CD4-positive, alpha-beta T cell treated with Interleukin-12 subunit alpha and Interleukin-12 subunit beta, for 1 hour (primary cell): ENCODE measurements around the gene GDPD4.
A peak's percentile ranks its signal among the peaks of the same experiment; 100 is the strongest.

Source experiments
- DNase-seq: peaks from one replicate; pipeline ENCODE4 v3.0.0-alpha.2; 2020

Gene GDPD4

DNA sequence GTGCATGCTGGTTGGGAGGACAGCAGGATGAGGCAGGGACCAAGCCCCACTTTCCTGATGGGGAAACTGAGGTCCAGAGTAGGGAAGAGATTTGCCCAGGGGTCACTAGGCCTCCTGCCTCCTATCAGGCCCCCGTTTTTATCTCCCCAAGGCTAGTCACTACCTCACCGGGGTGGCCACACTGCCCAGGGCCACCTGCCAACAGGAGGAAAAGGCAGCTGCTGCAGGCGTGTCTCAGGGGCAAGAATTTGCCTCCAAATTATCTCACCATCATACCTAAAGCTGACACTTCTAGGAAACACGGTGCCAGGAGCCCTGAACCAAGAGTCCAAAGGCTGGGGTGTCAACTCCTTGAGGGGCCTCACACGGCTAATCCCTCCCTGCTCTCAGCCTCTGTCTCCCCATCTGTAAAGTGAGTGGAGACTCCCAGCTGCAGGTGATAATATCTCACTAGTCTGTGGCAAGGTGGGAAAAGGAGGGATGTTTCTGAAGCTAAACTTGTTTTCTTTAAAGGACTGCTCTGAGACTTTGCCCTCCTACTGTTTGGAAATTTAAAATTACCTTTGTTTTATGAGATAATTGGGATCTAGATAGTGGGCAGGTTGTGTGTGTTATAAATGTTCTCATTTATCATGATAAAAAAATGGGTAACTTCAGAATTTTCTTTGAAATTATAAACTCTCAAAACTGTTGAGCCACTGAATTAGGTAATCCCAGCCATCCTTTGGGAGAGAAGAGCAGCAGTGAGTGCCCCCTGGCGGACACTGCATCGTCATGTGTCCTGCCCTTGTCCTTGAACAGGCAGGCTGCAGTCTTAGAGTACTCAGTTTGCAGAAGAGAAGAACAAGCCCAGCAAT lies 113.5 kb downstream of the GDPD4 start:
- DNase-seq = peak; percentile 66

DNA sequence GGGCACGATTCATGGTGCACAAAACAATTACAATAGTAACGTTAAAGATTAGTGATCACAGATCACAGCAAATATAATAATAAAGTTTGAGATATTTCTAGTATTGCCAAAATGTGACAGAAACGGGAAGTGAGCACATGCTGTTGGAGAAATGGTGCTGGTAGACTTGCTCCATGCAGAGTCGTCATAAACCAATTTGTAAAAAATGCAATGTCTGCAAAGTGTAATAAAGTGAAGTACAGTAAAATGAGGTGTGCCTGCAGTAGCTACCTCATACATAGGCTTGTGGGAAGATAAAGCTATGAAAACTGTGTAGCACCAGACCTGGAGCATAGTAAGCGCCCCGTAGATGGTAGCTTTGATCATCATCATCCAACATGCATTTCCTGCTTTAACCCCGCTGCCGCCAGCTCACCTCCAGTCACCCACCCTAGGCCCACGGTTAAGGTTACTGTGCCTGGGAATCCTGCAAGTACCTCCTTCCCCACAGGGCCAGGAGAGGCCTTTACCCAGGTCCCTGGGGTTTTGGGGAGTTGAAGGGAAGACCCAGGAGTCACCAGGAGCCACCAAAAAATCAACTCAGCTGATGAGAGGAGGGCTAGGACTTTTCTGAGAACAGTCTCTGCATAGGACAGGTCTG lies 114.3 kb downstream of the GDPD4 start:
- no peak for DNase-seq

DNA sequence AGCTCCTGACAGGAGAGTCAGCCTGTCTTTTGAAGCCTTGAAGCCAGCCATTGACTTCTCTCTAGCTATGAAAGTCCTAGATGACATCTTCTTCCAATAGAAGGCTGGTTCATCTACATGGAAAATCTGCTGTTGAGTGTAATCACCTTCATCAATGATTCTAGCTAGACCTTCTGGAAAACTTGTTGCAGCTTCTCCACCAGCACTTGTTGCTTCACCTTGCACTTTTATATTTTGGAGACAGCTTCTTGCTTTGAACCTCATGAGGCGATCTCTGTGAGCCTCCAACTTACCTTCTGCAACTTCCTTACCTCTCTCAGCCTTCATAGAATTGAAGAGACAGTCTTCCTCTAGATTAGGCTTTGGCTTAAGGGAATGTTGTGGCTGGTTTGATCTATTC lies 115.2 kb downstream of the GDPD4 start:
- no peak for DNase-seq

DNA sequence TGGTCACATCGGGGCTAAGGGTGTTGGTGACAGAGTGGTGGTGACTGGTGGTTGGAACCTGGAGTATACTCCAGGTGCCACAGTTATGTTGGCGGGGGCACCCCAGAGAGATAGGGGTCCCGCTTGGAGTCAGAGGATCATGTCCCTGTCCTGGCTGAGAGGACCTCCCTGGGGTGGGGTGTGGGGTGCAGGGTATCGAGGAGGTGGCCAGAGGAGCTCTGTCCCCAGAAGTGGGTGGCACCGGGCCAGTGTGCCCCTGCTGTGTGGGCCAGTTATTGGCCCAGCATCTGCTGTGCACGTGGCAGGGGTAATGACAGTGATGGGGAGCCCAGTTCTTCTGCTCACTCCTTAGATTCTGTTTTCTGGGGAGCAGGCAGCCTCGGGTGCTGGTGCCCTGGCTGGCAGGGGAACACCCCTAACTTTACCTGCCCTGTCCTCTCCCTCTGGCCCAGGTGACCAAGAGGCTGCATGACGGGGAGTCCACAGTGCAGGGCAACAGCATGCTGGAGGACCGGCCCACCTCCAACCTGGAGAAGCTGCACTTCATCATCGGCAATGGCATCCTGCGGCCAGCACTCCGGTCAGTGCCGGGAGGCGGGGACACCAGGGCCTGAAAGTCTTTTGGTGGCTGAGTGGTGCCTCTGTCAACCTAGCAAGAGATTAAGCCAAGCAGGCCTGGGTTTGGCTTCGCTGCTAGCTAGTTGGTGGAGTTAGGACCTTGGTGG lies 117.2 kb downstream of the GDPD4 start:
- no peak for DNase-seq

DNA sequence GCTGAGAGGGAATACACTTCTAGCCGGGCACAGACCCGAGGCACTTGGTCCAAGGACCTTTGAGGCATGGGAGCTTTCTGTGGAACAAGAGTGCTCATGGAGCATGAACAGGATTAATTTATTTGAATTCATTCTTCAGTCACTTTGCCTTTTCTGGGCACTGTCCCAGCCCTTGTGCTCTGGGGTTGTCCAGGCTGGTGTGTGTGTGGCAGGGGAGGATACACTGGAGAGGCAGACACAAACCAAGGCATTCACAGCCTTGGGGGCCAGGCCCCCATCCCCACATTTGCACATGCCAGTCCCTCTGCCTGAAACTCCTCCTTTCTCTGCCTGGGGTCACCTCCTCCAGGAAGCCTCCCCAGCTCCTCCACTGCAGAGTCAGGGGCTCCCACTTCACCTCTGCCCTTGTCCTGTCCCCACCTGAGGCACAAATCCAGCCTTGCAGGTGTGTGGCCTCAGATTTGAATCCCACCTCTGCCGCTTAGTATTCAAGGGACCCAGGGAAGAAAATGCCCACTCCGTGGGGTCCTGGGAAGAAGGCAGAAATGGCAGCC lies 118.0 kb downstream of the GDPD4 start:
- DNase-seq = no peak

DNA sequence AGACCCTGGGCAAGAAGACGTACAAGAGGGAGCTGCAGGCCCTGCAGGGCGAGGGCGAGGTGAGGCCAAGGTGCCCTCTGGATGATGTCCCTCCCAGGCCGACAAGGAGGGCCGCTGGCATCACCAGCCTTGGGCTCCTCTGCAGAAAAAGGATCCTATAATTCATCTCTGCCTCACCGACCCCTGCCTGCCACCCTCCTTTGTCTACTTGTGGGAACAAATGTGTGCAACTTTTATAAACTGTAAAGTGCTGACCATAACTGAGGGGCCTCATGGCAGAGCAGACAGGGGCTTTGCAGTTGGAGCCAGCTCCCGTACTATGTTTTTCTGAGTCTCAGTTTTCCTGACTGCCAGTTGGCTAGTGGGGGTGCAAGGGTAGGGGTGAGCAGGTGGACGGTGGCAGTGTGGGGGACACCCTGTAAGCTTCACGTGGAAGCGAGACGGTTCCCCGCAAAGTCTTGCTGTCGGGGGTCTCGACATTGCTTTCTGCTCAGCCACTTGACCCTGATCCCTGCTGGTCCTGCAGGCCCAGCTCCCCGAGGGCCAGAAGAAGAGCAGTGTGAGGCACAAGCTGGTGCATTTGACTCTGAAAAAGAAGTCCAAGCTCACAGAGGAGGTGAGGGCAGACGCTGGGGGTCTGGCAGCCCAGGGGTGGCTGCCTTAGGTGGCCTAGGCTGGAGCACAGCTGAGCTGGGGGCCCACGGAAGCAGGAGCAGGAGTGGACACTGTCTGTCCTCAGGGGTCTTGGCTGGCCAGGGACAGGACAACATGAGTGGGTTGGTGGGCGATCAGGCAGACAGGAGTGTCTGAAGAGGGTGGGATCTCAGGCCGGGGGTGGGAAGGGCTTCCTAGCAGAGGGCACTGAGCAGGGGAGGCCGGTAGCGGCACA lies 118.7 kb downstream of the GDPD4 start:
- DNase-seq = no peak

DNA sequence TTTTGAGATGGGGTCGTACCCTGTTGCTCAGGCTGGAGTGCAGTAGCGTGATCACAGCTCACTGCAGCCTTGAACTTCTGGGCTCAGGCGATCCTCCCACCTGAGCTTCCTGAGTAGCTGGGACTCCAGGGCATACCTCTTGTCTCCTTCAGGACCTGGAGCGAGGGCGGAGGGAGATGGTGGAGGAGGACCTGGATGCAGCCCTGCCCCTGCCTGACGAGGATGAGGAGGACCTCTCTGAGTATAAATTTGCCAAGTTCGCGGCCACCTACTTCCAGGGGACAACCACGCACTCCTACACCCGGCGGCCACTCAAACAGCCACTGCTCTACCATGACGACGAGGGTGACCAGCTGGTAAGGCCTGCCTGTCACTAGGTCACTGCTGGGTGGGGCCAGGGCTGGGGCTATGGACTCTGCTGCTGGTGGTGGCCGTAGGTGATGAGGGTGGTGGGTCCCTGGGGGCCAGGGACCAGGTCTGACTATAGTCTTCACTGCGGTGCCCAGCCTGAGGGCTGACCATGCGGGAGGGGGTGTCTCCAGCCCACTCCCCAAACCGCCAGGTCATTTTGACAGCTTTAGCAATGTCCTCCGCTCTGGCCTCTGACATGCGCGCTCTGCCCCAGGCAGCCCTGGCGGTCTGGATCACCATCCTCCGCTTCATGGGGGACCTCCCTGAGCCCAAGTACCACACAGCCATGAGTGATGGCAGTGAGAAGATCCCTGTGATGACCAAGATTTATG lies 119.5 kb downstream of the GDPD4 start:
- no peak for DNase-seq

DNA sequence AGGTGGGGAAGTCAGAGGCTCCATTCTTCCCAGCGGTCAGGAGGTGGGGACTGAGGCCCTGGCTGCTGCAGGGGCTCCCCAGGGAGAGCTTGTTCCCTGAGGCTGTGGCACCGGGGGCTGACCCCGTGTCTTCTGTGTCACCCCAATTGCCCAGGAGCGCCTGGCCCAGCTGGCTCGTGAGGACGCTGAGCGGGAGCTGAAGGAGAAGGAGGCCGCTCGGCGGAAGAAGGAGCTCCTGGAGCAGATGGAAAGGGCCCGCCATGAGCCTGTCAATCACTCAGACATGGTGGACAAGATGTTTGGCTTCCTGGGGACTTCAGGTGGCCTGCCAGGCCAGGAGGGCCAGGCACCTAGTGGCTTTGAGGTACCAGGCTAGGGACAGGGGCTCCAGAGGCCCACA lies 120.3 kb downstream of the GDPD4 start:
- DNase-seq = no peak

DNA sequence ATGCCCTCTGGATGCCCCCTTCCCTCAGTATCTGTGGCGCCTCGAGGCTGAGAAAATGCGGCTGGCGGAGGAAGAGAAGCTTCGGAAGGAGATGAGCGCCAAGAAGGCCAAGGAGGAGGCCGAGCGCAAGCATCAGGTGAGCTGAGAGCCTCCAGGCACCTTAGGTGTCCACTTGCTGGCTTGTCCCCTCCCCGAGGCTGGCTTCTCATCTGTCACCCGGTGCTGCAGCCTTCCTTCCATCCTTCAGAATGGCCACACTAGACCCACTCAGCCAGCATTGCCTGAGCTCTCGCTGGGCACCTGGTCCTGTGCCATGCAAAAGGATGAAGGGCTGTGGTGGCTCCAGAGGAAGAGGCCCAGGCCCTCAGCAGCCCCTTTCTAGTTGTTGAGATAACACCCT lies 121.1 kb downstream of the GDPD4 start:
- DNase-seq = no peak

DNA sequence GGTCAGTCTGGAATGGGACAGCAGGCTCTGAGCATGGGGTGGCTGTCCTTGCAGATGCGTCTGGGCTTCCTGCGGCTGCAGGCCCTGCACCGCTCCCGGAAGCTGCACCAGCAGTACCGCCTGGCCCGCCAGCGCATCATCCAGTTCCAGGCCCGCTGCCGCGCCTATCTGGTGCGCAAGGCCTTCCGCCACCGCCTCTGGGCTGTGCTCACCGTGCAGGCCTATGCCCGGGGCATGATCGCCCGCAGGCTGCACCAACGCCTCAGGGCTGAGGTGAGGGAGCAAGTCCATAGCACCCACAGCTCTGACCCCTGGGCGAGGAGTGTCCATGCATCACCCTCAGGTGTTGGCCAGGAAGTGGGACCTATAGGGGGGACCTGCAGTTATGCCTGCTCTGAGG lies 121.8 kb downstream of the GDPD4 start:
- DNase-seq = no peak

DNA sequence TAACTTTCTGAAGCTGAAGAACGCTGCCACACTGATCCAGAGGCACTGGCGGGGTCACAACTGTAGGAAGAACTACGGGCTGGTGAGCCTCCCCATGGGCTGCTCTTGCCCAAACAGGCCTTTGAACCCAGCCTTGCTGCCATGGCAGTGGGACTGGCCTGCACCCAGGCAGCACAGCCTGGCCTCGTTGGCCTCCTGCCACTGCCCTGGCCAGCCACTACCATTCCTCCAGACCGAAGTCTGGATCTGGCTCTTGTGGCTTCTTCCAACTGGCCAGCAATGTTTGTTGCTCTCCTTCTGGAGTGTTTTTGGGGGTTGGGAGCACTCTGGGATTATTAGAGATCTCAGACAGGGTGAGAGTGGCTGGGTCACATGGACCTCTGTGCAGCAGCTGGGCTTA lies 122.4 kb downstream of the GDPD4 start:
- no peak for DNase-seq

DNA sequence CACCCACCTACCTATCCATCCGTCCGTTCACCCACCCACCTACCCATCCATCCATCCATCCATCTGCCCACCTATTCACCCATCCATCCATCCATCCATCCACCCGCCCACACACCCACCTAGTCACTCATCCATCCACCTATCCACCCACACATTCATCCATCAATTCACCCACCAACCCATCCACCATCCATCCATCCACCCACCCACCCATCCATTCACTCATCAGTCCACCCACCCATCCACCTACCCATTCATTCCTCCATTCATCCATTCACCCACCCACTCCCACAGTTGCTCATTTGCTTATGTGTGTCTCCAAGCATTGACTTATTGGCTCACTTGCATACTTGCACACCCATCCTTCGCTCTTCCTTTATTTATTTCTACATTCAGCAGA lies 123.3 kb downstream of the GDPD4 start:
- DNase-seq = no peak

DNA sequence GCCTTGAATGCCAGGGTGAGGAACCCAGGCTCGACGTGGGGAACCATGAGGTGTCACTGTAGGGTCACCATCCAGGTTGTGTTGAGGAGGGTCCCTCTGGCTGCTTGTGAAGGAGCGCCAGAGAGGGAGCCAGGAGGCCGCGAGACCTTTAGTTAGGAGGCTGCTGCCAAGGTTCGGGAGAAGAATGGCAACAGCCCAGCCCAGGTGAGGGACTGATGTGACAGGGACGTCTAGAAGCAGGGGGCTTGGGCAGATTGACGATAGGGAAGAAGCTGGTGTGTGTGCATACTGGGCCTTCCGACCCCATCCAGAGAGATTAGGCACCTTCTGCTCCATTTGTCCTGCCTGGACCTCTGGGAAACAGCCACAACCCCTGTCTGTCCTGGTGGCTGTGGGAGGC lies 124.5 kb downstream of the GDPD4 start:
- DNase-seq = no peak

DNA sequence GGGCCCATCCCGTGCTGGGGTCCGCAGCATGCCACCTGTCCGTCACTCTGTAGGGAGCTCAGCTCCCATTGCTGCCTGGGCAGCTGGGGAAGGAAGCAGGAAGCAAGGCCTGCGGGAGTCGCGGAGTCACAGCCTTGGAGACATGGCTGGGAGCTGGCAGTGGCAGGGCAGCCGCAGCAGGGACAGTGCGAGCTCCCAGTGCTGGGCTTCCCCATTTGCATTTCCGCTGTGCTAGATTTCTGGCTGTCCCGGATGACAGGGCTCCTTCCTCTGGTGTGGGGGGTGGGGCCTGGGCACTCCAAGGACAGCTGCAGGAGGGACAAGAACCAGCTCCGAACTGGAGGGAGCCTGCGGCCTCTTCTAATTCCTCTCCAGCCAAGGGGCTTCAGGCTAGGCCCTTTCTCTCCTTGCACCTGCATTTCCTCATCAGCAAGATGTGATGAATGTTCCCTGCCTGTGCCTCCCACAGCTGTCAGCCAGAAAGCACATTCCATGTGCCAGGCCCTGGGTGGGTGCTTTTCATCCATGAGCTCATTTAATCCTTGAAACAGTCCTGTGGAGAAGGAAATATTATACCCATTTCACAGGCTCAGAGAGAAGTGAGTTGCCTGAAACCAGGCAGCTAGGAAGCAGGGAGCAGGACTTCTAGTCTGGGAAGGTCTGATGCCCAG lies 125.5 kb downstream of the GDPD4 start:
- no peak for DNase-seq

DNA sequence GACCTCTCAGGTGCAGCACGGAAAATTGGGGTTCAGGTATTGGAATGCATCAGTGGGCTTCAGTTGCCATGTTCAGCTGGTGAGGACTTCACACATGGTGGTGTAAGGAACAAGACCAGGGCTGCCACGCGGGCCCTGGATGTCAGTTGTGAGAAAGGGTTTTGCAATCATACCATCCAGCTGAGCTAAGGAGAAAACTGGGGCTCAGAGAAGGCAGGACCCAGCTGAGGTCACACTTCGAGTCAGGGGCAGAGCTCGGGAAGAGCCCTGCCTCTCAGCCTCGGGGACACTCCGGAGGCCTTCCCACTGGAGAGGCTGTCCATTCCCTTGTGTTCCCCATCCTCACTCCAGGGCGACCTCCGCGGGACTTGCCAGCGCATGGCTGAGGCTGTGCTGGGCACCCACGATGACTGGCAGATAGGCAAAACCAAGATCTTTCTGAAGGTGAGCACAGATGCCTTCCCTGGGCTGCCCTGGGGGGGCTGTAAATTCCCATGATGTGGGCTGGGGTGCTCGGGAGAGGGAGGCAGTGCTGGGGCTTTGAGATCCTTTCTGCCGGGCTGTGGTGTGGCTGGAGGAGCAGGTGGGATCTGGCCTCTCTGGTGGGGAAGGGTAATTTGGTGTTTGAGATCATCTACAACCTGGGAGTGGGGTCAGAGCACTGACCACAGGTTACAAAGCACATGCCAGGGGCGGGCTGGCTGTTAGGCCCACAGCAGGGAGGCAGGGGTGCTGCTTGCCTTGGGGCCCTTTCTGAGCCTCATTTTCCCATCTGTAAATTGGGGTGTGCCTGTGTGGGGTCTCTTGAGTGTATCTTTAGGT lies 126.3 kb downstream of the GDPD4 start:
- no peak for DNase-seq

DNA sequence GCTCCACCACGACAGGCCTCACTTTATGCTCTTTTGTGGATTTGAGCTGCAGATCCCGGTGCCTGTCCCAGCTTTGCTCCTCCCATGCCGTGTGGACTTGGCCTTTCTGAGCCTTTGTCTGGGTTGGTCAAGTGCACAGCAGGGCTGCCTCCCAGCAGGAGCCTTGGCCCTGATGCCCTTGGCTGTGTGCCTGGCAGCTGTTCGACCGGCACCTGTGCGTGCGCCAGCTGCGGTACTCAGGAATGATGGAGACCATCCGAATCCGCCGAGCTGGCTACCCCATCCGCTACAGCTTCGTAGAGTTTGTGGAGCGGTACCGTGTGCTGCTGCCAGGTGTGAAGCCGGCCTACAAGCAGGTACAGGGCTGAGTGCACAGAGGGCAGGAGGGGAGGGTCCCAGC lies 126.9 kb downstream of the GDPD4 start:
- no peak for DNase-seq

DNA sequence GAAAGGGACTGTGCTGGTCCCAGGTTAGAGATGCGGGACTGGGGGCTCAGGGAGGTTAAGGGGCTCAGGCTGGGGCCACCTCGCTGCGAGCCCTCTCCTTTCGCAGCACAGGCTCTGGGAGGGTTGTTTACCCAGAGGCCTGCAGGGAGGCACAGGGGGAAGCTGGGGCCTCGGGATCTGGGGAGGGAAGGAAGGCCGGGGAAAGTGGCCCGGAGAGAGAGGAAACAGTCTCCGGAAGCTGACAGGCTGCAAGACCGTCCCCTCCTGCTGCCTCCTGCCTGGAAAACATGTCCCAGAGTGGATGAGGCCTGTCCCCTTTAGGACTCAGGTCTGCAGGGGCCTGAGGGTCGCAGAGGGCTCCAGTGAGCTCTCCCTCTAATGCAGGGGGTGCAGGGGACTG lies 128.0 kb downstream of the GDPD4 start:
- DNase-seq = no peak

DNA sequence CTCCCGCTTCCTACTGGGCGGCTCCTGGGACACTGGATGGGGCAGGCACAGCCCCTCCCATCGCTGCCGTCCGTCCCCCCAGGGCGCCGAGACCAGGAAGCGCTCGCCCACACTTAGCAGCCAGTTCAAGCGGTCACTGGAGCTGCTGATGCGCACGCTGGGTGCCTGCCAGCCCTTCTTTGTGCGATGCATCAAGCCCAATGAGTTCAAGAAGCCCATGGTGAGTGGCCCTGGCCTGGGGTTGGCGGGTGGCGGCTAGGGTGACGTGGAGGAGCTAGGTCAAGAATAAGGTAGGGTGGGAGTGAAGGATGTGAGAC lies 128.9 kb downstream of the GDPD4 start:
- DNase-seq = no peak

DNA sequence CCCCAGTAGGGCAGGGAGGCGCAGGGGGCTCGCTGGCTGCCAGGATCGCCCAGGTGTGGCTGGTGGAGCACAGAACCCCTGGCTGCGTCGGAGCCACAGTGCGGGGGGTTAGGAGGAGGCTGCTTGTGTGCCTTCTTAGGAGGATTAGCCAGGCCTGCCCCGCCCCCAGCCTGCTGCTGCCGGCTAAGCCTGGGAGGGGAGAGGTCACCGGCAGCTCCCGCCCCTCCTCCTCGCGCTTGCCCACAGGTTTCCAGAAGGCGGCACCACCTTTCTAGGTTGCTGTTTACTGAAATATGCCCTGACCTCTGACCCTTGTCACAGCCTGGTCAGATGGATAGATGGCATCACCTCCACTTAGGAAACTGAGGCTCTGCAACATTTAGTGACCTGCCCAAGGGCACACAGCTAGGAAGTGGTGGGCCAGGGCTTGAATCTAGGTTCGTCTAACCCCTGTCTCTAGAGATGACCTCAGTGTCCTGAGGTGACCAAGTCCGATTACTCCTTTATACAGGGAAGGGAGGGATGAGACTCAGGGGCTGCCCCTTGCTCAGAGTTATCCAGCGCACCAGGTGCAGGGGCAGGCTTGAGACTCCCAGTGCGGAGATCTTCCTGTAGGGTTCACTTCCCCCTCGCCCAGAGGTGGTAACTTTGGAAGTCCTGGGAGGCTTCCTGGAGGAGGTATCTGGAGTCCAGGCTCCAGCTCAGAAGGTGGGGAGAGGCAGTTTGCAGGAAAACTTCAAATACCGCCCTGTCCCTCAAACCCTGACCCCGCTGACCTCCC lies 129.4 kb downstream of the GDPD4 start:
- DNase-seq = no peak

DNA sequence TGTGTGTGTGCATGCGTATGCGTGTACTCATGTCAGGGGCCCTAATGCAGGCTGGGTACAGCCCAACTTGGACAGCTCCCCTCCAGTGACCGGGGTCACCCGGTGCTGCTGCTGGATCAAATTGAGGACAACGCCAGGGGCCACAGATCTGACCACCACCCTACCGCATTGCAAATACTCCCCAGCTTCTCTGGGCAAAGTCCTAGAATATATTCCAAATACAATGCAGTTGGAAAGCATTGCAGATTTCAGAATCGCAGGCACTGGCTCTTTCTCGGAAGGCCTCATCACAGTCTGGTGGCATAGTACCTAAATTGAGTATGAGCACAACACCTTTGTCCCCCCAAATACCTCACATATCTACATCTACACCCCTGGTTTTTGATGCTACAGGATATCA lies 130.2 kb downstream of the GDPD4 start:
- no peak for DNase-seq
